Stimulated activated CD8-positive, alpha-beta memory T cell treated with anti-CD3 and anti-CD28 coated beads, Interleukin-15, amount 100 ng/mL, for 48 hours (primary cell): Measurements from ENCODE around the gene PPP1R9A.
"Not testable (repeated sequence)": the region's sequence is repeated elsewhere in the genome, so short reads cannot be mapped to it uniquely, and the experiment has no call there.

Experiments used
- DNase-seq, 2 donors: peaks; one replicate each; pipeline ENCODE4 v3.0.0-alpha.2; 2020; ENCODE audit warnings: low read depth in 2 of 2

Gene PPP1R9A

DNA sequence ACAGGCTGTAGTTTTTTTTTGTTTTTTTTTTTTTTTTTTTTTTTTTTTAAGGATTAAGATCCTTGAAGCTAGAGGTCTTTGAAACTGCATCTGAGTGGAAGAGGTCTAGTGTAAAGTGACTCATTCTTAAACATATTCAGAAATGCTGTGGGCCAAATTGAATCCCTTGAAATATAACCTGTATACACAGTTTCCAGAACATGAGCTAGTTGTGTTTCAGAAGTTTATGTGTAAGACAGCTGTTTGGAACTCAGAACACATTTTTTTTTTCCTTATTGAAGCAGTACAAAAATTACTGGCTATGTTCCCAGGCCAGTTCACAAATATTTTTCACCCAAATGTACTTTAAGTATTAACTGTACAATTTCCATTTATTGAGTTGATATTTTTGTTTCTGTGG is 67.9 kb downstream of the PPP1R9A start:
- no peak for DNase-seq

GRCh38 chr7:94980418-94981142 is 73.2 kb downstream of the PPP1R9A start:
- DNase-seq, result no peak

DNA sequence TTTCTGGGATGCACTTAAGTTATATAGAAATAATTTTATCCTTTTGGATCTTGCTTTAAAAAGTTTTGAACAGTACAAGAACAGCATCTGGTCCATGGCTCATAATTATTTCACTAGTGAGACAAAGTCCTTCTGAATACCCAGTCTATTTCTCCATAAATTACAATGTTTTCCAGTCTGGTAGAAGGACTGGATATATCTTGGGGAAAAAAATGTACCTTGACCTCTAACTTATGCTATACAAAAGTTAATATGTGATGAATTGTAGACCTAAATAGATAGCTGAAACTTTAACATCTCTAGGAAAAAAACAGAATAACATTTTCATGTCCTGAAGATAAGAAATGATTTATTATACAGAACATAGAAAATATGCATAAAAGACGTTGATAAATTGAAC is 88.5 kb downstream of the PPP1R9A start:
- DNase-seq, result no peak

GRCh38 chr7:94996369-94996768 is 89.0 kb downstream of the PPP1R9A start:
- DNase-seq, result no peak

DNA sequence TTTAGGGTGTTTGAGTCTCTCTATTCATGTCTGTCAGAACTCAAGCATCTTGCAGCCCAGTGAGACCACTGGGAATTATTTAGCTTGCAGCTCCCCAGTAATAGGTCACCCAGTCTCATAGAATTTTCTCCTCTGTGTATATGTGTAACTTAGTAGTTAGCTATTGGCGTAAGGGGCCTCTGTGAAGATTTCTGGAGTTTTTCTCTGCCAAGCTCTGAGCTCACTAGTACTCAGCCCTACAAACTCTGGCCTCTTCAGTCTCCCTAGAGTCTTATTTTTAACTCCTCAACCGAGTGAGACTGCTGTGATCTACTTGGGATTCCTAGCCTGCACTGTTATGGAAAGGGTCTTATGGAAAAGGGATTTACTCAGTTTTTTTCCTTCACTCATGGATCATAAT is 90.2 kb downstream of the PPP1R9A start:
- no peak for DNase-seq

DNA sequence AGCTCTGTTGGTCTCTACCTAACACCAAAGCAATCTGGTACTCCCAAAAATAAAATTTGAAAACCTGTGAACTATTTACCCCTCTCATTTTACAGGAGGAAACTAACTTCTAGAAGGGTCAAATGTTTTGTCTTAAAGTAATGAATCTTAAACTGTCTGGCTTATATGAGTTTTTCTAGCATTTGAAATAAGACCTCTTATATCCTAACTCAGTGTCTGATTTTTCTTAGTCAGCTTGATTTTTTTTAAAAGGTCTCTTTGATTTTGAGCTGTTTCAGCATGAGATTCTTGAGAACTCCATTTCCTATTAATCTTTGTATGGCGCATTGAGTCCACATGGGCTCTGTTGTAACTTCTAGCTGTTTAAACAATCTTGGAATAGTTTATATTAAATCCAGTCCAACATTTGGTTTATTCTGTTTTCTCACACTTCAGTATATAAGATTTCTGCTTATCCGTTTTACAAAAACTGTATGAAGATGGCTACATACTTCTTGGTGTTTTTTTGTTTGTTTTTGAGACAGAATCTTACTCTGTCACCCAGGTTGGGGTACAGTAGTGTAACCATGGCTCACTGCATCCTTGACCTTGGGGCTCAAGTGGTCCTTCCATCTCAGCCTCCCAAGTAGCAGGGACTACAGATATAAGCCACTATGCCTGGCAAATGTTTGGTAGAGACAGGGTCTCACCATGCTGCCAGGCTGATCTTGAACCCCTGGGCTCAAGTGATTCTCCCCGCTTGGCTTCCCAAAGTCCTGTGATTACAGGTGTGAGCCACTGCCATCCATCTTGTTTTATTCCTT is 91.1 kb downstream of the PPP1R9A start:
- DNase-seq, result no peak

GRCh38 chr7:94999069-94999351 is 91.6 kb downstream of the PPP1R9A start:
- DNase-seq, result no peak

GRCh38 chr7:94999601-95000000 is 92.2 kb downstream of the PPP1R9A start:
- not testable (repeated sequence) for DNase-seq

GRCh38 chr7:95001258-95001657 is 93.9 kb downstream of the PPP1R9A start:
- no peak for DNase-seq

GRCh38 chr7:95001815-95002561 is 94.6 kb downstream of the PPP1R9A start:
- no peak for DNase-seq

DNA sequence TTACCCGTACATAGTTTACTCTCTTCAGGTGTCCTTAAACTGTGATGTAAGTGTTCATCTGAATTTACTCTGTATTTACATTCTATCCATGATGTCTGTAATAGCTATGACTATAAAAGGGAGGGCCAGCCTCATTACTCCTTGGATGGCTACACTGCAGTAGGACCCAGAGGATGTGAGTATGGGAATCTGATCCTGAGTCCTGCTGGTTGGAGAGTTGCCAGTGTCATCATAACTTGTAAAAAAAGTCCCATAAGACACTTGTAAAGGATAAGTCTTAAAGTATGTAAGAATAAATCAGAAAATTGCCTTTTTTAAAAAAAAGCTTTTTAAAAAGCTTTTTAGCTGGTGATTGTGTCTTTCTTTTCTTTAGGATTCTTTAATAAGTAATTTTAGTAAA is 95.4 kb downstream of the PPP1R9A start:
- DNase-seq, result no peak

DNA sequence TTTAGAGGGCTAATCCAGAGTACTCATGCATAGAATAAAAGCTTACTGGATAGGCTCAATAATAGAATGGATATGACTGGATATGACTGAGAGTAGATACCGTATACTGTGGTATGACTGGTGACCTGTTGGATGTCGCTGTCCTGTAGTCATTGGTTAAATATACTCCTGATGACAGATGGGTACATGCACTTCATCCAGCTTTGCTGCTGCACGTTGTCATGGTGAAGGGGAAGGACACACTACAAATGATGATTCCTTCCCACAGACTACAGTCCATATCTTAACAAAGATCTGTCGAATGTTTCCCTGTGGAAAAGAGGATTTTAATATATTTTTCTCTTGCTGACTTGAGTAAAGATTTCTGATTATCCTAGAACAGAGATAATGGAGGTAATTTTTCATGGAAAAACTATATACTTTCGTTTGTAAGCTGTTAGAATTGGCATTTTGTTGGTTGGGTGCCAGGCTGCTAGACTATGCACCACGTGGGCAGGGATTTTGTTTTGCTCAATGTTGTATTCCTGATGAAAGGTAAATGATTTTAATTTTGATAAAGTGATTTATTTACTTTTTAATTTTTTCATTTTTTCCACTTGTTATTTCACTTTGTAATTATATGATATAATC is 97.3 kb downstream of the PPP1R9A start:
- no peak for DNase-seq

DNA sequence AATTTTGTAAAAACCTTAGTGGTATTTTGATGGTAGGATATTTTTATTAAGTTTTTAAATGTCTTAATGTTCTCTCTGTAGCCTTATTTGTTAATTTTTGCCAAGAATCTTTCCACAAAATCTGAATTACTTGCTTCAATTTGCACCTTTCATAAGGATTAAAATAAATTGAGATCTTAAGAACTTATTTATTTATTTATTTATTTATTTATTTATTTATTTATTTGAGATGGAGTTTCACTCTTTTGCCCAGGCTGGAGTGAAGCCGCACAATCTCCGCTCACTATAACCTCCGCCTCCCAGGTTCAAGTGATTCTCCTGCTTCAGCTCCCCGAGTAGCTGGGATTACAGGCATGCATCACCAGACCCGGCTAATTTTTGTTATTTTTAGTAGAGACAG is 98.6 kb downstream of the PPP1R9A start:
- no peak for DNase-seq

DNA sequence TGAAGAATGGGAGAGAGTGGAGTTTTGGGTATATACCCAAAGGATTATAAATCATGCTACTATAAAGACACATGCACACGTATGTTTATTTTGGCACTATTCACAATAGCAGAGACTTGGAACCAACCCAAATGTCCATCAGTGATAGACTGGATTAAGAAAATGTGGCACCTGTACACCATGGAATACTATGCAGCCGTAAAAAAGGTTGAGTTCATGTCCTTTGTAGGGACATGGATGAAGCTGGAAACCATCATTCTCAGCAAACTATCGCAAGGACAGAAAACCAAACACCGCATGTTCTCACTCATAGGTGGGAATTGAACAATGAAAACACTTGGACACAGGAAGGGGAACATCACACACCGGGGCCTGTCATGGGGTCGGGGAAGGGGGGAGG is 101.4 kb downstream of the PPP1R9A start:
- DNase-seq, result not testable (repeated sequence)

- no peak for DNase-seq
Observed at GRCh38 chr7:95011146-95011928, 103.9 kb downstream of the PPP1R9A start.

GRCh38 chr7:95011995-95012394 is 104.6 kb downstream of the PPP1R9A start:
- DNase-seq, result no peak

DNA sequence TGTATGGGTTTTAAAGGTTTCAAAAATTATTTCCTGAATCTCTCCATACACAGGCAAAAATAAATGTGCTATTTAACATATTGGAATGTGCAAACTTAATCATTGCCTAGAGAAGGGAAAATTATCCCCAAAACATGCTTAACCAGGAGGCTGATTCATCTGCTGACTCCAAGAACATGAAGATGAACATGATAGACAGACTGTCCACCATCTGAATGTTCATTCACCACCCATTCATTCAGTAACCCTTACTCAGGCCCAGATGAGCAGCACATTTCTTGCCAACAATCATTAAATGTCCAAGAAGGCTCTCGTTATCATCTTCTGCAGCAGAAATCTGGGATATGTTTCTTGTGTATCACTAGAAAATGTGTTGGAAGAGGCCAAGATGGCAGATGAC is 110.6 kb downstream of the PPP1R9A start:
- DNase-seq, result no peak

GRCh38 chr7:95026018-95026417 is 118.6 kb downstream of the PPP1R9A start:
- no peak for DNase-seq

GRCh38 chr7:95026421-95027072 is 119.2 kb downstream of the PPP1R9A start:
- no peak for DNase-seq

DNA sequence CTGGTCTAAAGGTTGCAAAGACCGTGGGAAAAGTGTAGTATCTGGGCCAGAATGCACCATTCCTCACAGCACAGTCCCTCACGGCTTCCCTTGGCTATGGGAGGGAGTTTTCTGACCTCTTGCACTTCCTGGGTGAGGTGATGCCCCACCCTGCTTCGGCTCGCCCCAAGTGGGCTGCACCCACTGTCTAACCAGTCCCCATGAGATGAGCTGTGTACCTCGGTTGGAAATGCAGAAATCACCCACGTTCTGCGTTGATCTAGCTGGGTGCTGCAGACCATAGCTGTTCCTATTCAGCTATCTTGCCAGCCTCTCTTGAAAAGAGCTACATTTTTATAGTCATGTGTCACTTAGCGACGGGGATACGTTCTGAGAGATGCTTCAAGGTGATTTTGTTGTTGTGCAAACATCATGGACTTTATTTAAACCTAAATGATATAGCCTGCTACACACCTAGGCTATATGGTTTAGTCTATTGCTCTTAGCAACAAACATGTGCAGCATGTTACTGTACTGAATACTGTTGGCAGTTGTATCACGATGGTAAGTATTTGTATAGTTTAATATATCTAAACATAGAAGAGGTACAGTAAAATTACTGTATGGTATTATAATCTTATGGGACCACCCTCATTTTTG is 120.0 kb downstream of the PPP1R9A start:
- DNase-seq, result no peak

DNA sequence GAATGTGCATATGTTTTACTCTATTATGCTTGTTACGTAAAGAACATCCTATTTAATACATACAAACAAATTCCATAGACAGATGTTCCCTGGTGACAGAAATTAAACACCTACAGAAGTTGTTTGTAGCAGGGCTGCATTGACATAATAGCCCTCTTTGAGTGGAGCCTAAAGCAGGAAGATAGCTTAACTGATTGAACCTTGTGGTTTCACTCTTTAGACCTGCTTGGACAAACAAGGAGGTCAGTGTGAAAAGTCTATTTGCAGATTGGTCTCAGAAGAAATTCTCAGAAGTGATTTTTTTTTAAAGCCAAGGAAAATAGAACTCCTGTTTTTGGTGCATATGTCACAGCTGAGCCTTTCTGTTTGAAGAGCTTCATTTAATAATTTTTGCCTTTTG is 121.3 kb downstream of the PPP1R9A start:
- DNase-seq, result no peak
